Uterus (tissue), 2 donors: Measurements from ENCODE around the gene FOXI1.

Experiments used
- CTCF ChIP-seq, 4 experiments: fragments of 200-600 bp in 2 of 4; fragments of 450-650 bp in 2 of 4; sonication (generic) in 2 of 4; IDR thresholded peaks; one replicate each; pipeline ENCODE4 v1.5.1; 2016 to 2019; ENCODE audit warnings: antibody characterized with exemption in 4 of 4, mild to moderate bottlenecking in 2 of 4, moderate library complexity in 1 of 4
- POLR2A ChIP-seq, 2 donors: fragments of 450-650 bp; IDR thresholded peaks; one replicate each; pipeline ENCODE4 v1.6.1; 2016; ENCODE audit warnings: antibody characterized with exemption in 2 of 2, mild to moderate bottlenecking in 1 of 2, moderate library complexity in 1 of 2

GRCh38 chr5:170059221-170059620 is 46.5 kb upstream of the FOXI1 start:
- TF ChIP-seq POLR2A (IDR thresholded peaks at IDR 0.05) (no peak), CTCF (IDR thresholded peaks at IDR 0.05) (no peak)
